ENCODE results near the gene ANKS6.

ANKS6 gene

GRCh38 chr9:98796364-98797101 lies at the start of gene ANKS6:
ANKS6 (minus strand) TSS chr9:98796555; CDS start chr9:98796491, 64 bp downstream.
- DNase-seq = peak; percentile 83

- no peak for DNase-seq
These were observed 49.7 kb upstream of the ANKS6 start for GRCh38 chr9:98846081-98846480.

- no peak for DNase-seq
These were observed 46.2 kb upstream of the ANKS6 start for GRCh38 chr9:98842510-98842909.

- no peak for DNase-seq
These were observed 43.4 kb upstream of the ANKS6 start for GRCh38 chr9:98839724-98840123.

- DNase-seq = no peak
These were observed 42.7 kb upstream of the ANKS6 start for GRCh38 chr9:98838868-98839565.

GRCh38 chr9:98838155-98838867 lies 42.0 kb upstream of the ANKS6 start:
- DNase-seq = no peak

GRCh38 chr9:98837516-98837915 lies 41.2 kb upstream of the ANKS6 start:
- DNase-seq = no peak

GRCh38 chr9:98836206-98836605 lies 39.9 kb upstream of the ANKS6 start:
- DNase-seq = no peak

GRCh38 chr9:98834386-98834785 lies 38.0 kb upstream of the ANKS6 start:
- DNase-seq = no peak

- no peak for DNase-seq
These were observed 37.0 kb upstream of the ANKS6 start for GRCh38 chr9:98833090-98833956.

GRCh38 chr9:98832768-98833089 lies 36.4 kb upstream of the ANKS6 start:
- no peak for DNase-seq

GRCh38 chr9:98831696-98832095 lies 35.3 kb upstream of the ANKS6 start:
- DNase-seq = no peak

- no peak for DNase-seq
These were observed 34.2 kb upstream of the ANKS6 start for GRCh38 chr9:98830554-98830953.

- no peak for DNase-seq
These were observed 33.4 kb upstream of the ANKS6 start for GRCh38 chr9:98829766-98830165.

GRCh38 chr9:98826716-98827115 lies 30.4 kb upstream of the ANKS6 start:
- DNase-seq = no peak

GRCh38 chr9:98825414-98825813 lies 29.1 kb upstream of the ANKS6 start:
- DNase-seq = no peak

- DNase-seq = no peak
These were observed 27.4 kb upstream of the ANKS6 start for GRCh38 chr9:98823666-98824334.

GRCh38 chr9:98822661-98823060 lies 26.3 kb upstream of the ANKS6 start:
- DNase-seq = no peak

GRCh38 chr9:98821831-98822230 lies 25.5 kb upstream of the ANKS6 start:
- DNase-seq = no peak

GRCh38 chr9:98819231-98819630 lies 22.9 kb upstream of the ANKS6 start:
- no peak for DNase-seq

- DNase-seq = no peak
These were observed 22.4 kb upstream of the ANKS6 start for GRCh38 chr9:98818764-98819163.

GRCh38 chr9:98815391-98815951 lies 19.1 kb upstream of the ANKS6 start:
- peak; percentile 59 for DNase-seq
